DMS 273 (cell line): ENCODE measurements around the gene RBMS3.

Experiments used
- DNase-seq: peaks from one replicate; lab custom pipeline; 2025; ENCODE audit not compliant: unreplicated experiment; lab: John Stamatoyannopoulos, UW

Gene RBMS3

GRCh38 chr3:29701326-29701983 lies 420.6 kb downstream of the RBMS3 start:
- no peak for DNase-seq

- DNase-seq, result no peak
Observed at GRCh38 chr3:29705906-29706844, 425.3 kb downstream of the RBMS3 start.

GRCh38 chr3:29708884-29709283 lies 428.0 kb downstream of the RBMS3 start:
- DNase-seq, result no peak

GRCh38 chr3:29711255-29711771 lies 430.4 kb downstream of the RBMS3 start:
- no peak for DNase-seq

GRCh38 chr3:29716213-29716612 lies 435.3 kb downstream of the RBMS3 start:
- DNase-seq, result no peak

- no peak for DNase-seq
Observed at GRCh38 chr3:29718661-29719065, 437.8 kb downstream of the RBMS3 start.

- no peak for DNase-seq
Observed at GRCh38 chr3:29720665-29721064, 439.8 kb downstream of the RBMS3 start.

- DNase-seq, result no peak
Observed at GRCh38 chr3:29721789-29722188, 440.9 kb downstream of the RBMS3 start.

GRCh38 chr3:29731050-29731449 lies 450.2 kb downstream of the RBMS3 start:
- DNase-seq, result no peak

- no peak for DNase-seq
Observed at GRCh38 chr3:29741231-29741630, 460.4 kb downstream of the RBMS3 start.

GRCh38 chr3:29745232-29745870 lies 464.5 kb downstream of the RBMS3 start:
- no peak for DNase-seq

GRCh38 chr3:29746163-29746760 lies 465.4 kb downstream of the RBMS3 start:
- DNase-seq, result no peak

GRCh38 chr3:29747991-29748390 lies 467.1 kb downstream of the RBMS3 start:
- no peak for DNase-seq

GRCh38 chr3:29751647-29752314 lies 470.9 kb downstream of the RBMS3 start:
- DNase-seq, result peak; percentile 25

GRCh38 chr3:29754346-29754745 lies 473.5 kb downstream of the RBMS3 start:
- no peak for DNase-seq

GRCh38 chr3:29755416-29755815 lies 474.5 kb downstream of the RBMS3 start:
- DNase-seq, result no peak

GRCh38 chr3:29757054-29757777 lies 476.3 kb downstream of the RBMS3 start:
- peak; percentile 23 for DNase-seq

- no peak for DNase-seq
Observed at GRCh38 chr3:29758108-29758433, 477.2 kb downstream of the RBMS3 start.

GRCh38 chr3:29758434-29759322 lies 477.8 kb downstream of the RBMS3 start:
- DNase-seq, result no peak
